HepG2 (cell line): ENCODE data around the gene BID. TPM values are rescaled to one million over a fixed set of nuclear protein-coding genes. Genes with fewer than 3 reads are reported as not detected.

Experiments used
- AGO1 ChIP-seq: fragments of 200-400 bp; formaldehyde crosslinking; IDR thresholded peaks from 2 replicates; pipeline ENCODE4 v1.6.1; 2017; ENCODE audit warnings: mild to moderate bottlenecking, low read depth, low read length, moderate library complexity; ENCODE audit not compliant: poor library complexity, severe bottlenecking
- CREM ChIP-seq, 2 experiments: sonication (generic) in 1 of 2; formaldehyde crosslinking in 1 of 2; IDR thresholded peaks; 2 replicates each; pipeline versions ENCODE4 v1.4.0 to v1.6.1; 2016 to 2020; ENCODE audit warnings: antibody characterized with exemption in 1 of 2, mild to moderate bottlenecking in 1 of 2, missing genetic modification reagents in 1 of 2
- GFI1 ChIP-seq: sonication (generic); formaldehyde crosslinking; IDR thresholded peaks from 2 replicates; pipeline ENCODE4 v1.5.0; 2020; ENCODE audit warnings: missing genetic modification reagents, mild to moderate bottlenecking, borderline replicate concordance
- MIXL1 ChIP-seq: IDR thresholded peaks from 2 replicates; pipeline ENCODE4 v1.6.1; 2016
- PHF5A ChIP-seq: IDR thresholded peaks from one replicate; pipeline ENCODE4 v1.6.1; 2018; ENCODE audit warnings: low read depth, missing genetic modification reagents; ENCODE audit not compliant: unreplicated experiment
- SP1 ChIP-seq, 2 experiments: fragments of 450-650 bp in 1 of 2; sonication (generic) in 1 of 2; formaldehyde crosslinking in 1 of 2; IDR thresholded peaks; 2 replicates each; pipeline versions ENCODE4 v1.4.0 to v1.6.1; 2016 to 2020; ENCODE audit warnings: missing genetic modification reagents in 1 of 2
- ZBTB42 ChIP-seq: sonication (generic); formaldehyde crosslinking; IDR thresholded peaks from 2 replicates; pipeline ENCODE4 v1.5.0; 2020; ENCODE audit warnings: mild to moderate bottlenecking, missing genetic modification reagents
- ZNF326 ChIP-seq: sonication (generic); formaldehyde crosslinking; IDR thresholded peaks from 2 replicates; pipeline ENCODE4 v1.4.0; 2020; ENCODE audit warnings: missing genetic modification reagents, borderline replicate concordance
- ZNF652 ChIP-seq: IDR thresholded peaks from 2 replicates; pipeline ENCODE4 v1.6.1; 2016; ENCODE audit warnings: low read depth, borderline replicate concordance
- ZNF672 ChIP-seq: sonication (generic); formaldehyde crosslinking; IDR thresholded peaks from 2 replicates; pipeline ENCODE4 v1.8.1; 2022; ENCODE audit warnings: missing genetic modification reagents
- ZNF678 ChIP-seq: sonication (generic); formaldehyde crosslinking; IDR thresholded peaks from 2 replicates; pipeline ENCODE4 v1.4.0; 2020; ENCODE audit warnings: mild to moderate bottlenecking, missing genetic modification reagents
- ZNF792 ChIP-seq: IDR thresholded peaks from 2 replicates; pipeline ENCODE4 v1.6.1; 2016
- ZSCAN31 ChIP-seq: sonication (generic); formaldehyde crosslinking; IDR thresholded peaks from 2 replicates; pipeline ENCODE4 v1.5.0; 2020; ENCODE audit warnings: low read depth, mild to moderate bottlenecking, missing genetic modification reagents
- polyA plus RNA-seq, 8 experiments: library from polyadenylated mRNA; depleted of rRNA in 3 of 8; stranded (reverse) in 7 of 8; unstranded in 1 of 8; fragments of >200 nt; fragmentation: Illumina TruSeq in 4 of 8; extraction: Trizol in 4 of 8; gene quantifications; 2 replicates each; pipeline versions ENCODE4 v1.2.1 to v1.2.3, GENCODE V29; 2011 to 2016; ENCODE audit warnings: low read depth in 4 of 8, missing spikeins in 1 of 8, mixed read lengths in 1 of 8; ENCODE audit not compliant: insufficient read depth in 1 of 8
- total RNA-seq, 5 experiments: library from RNA; depleted of rRNA; stranded (reverse); fragments of >200 nt; fragmentation: Illumina TruSeq; extraction: Trizol; gene quantifications; 2 replicates each; pipeline ENCODE4 v1.2.3, GENCODE V29; 2016; ENCODE audit warnings: low read depth in 1 of 5
- TF ChIP-seq, protein P1 (sequence below): sonication (generic); formaldehyde crosslinking; IDR thresholded peaks from 2 replicates; pipeline ENCODE4 v1.8.1; 2023; ENCODE audit warnings: mild to moderate bottlenecking, inconsistent platforms, moderate library complexity, missing genetic modification reagents, borderline replicate concordance
- TF ChIP-seq, protein P2 (sequence below): sonication (generic); formaldehyde crosslinking; IDR thresholded peaks from 2 replicates; pipeline ENCODE4 v1.4.0; 2020; ENCODE audit warnings: low read depth, mild to moderate bottlenecking, missing genetic modification reagents
- TF ChIP-seq, protein P3 (sequence below): sonication (generic); formaldehyde crosslinking; IDR thresholded peaks from 2 replicates; pipeline ENCODE4 v1.9.0; 2021; ENCODE audit warnings: missing genetic modification reagents, mild to moderate bottlenecking, borderline replicate concordance
- TF ChIP-seq, protein P4 (sequence below), 2 experiments: IDR thresholded peaks; 2 replicates each; pipeline ENCODE4 v1.6.1; 2011 to 2012; ENCODE audit warnings: low read length in 2 of 2, borderline replicate concordance in 1 of 2, low read depth in 1 of 2, mild to moderate bottlenecking in 1 of 2, moderate library complexity in 1 of 2
- TF ChIP-seq, protein P5 (sequence below): sonication (generic); formaldehyde crosslinking; IDR thresholded peaks from 2 replicates; pipeline ENCODE4 v1.8.1; 2022; ENCODE audit warnings: mild to moderate bottlenecking, missing genetic modification reagents
- TF ChIP-seq, protein P6 (sequence below): IDR thresholded peaks from 2 replicates; pipeline ENCODE4 v1.6.1; 2016; ENCODE audit warnings: low read depth

BID gene
- total and polyA plus RNA-seq, 2 of the 13 experiments (the other 11 are each of a cell fraction or from before 2014, with no cell fraction given) = 35.3 to 51.7 TPM

DNA sequence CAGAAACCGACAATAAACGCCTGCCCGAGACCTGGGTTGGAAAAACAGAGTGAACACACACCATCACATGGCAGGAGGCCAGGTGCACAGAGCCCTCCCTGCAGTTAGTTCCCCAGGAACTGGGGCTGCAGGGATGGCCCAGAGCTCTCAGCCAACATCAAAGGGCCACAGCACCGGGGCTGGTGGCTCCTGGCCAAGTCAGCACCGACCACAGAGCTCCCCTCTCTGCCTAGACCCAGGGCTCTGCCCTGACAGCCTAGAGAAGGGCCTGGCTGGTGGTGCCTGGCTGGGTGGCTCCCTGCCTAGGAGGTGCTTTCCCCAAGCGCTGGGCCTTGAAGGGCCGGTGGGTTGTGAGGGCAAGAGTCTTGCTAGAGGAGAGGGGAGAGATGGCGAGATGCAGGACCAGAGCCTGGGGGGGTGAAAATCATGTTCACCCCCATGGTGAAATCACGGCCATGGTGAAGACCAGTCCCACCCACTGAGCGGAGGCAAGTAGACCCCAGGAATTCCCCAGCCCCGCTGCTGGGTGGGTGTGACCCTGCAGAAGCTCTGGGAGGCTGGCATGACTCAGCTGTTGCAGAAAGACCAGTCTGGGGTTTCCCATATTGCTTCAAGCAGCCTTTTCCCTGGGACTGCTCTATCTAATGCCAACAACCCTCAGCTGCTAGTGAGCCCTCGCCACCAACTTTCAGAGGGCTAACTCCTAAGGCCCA, 7.2 kb upstream of the BID start (continued):
- TF ChIP-seq, protein P1, sequence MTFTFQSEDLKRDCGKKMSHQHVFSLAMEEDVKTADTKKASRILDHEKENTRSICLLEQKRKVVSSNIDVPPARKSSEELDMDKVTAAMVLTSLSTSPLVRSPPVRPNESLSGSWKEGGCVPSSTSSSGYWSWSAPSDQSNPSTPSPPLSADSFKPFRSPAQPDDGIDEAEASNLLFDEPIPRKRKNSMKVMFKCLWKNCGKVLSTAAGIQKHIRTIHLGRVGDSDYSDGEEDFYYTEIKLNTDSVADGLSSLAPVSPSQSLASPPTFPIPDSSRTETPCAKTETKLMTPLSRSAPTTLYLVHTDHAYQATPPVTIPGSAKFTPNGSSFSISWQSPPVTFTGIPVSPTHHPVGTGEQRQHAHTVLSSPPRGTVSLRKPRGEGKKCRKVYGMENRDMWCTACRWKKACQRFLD (CRISPR knock-in tag) = no peak
- TF ChIP-seq ZNF652 (CRISPR knock-in tag) (no peak), ZSCAN31 (CRISPR knock-in tag) (peak; percentile 42; the same call in 1 of the 2 replicates), MIXL1 (CRISPR knock-in tag) (no peak), AGO1 (peak; percentile 38), CREM (IDR thresholded peaks at IDR 0.05) (no peak), CREM (CRISPR knock-in tag; IDR thresholded peaks at IDR 0.05) (no peak), ZNF326 (CRISPR knock-in tag) (no peak), SP1 (IDR thresholded peaks at IDR 0.05) (no peak), SP1 (CRISPR knock-in tag; IDR thresholded peaks at IDR 0.05) (no peak), GFI1 (CRISPR knock-in tag) (no peak), ZNF678 (CRISPR knock-in tag) (no peak), ZNF792 (CRISPR knock-in tag) (no peak), PHF5A (no peak), ZBTB42 (no peak), ZNF672 (CRISPR knock-in tag) (no peak)
- TF ChIP-seq, protein P2, sequence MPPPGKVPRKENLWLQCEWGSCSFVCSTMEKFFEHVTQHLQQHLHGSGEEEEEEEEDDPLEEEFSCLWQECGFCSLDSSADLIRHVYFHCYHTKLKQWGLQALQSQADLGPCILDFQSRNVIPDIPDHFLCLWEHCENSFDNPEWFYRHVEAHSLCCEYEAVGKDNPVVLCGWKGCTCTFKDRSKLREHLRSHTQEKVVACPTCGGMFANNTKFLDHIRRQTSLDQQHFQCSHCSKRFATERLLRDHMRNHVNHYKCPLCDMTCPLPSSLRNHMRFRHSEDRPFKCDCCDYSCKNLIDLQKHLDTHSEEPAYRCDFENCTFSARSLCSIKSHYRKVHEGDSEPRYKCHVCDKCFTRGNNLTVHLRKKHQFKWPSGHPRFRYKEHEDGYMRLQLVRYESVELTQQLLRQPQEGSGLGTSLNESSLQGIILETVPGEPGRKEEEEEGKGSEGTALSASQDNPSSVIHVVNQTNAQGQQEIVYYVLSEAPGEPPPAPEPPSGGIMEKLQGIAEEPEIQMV (CRISPR knock-in tag) = no peak
- TF ChIP-seq, protein P3, sequence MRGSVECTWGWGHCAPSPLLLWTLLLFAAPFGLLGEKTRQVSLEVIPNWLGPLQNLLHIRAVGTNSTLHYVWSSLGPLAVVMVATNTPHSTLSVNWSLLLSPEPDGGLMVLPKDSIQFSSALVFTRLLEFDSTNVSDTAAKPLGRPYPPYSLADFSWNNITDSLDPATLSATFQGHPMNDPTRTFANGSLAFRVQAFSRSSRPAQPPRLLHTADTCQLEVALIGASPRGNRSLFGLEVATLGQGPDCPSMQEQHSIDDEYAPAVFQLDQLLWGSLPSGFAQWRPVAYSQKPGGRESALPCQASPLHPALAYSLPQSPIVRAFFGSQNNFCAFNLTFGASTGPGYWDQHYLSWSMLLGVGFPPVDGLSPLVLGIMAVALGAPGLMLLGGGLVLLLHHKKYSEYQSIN (CRISPR knock-in tag) = no peak
- TF ChIP-seq, protein P4, sequence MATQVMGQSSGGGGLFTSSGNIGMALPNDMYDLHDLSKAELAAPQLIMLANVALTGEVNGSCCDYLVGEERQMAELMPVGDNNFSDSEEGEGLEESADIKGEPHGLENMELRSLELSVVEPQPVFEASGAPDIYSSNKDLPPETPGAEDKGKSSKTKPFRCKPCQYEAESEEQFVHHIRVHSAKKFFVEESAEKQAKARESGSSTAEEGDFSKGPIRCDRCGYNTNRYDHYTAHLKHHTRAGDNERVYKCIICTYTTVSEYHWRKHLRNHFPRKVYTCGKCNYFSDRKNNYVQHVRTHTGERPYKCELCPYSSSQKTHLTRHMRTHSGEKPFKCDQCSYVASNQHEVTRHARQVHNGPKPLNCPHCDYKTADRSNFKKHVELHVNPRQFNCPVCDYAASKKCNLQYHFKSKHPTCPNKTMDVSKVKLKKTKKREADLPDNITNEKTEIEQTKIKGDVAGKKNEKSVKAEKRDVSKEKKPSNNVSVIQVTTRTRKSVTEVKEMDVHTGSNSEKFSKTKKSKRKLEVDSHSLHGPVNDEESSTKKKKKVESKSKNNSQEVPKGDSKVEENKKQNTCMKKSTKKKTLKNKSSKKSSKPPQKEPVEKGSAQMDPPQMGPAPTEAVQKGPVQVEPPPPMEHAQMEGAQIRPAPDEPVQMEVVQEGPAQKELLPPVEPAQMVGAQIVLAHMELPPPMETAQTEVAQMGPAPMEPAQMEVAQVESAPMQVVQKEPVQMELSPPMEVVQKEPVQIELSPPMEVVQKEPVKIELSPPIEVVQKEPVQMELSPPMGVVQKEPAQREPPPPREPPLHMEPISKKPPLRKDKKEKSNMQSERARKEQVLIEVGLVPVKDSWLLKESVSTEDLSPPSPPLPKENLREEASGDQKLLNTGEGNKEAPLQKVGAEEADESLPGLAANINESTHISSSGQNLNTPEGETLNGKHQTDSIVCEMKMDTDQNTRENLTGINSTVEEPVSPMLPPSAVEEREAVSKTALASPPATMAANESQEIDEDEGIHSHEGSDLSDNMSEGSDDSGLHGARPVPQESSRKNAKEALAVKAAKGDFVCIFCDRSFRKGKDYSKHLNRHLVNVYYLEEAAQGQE (IDR thresholded peaks at IDR 0.05; ENCODE audit: borderline replicate concordance in 1 of 2, low read depth in 1 of 2, low read length in 2 of 2) = no peak
- TF ChIP-seq, protein P5, sequence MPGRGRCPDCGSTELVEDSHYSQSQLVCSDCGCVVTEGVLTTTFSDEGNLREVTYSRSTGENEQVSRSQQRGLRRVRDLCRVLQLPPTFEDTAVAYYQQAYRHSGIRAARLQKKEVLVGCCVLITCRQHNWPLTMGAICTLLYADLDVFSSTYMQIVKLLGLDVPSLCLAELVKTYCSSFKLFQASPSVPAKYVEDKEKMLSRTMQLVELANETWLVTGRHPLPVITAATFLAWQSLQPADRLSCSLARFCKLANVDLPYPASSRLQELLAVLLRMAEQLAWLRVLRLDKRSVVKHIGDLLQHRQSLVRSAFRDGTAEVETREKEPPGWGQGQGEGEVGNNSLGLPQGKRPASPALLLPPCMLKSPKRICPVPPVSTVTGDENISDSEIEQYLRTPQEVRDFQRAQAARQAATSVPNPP (CRISPR knock-in tag) = no peak
- TF ChIP-seq, protein P6, sequence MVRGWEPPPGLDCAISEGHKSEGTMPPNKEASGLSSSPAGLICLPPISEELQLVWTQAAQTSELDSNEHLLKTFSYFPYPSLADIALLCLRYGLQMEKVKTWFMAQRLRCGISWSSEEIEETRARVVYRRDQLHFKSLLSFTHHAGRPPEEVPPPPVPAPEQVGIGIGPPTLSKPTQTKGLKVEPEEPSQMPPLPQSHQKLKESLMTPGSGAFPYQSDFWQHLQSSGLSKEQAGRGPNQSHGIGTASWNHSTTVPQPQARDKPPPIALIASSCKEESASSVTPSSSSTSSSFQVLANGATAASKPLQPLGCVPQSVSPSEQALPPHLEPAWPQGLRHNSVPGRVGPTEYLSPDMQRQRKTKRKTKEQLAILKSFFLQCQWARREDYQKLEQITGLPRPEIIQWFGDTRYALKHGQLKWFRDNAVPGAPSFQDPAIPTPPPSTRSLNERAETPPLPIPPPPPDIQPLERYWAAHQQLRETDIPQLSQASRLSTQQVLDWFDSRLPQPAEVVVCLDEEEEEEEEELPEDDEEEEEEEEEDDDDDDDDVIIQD (CRISPR knock-in tag) = no peak
